Activated CD8-positive, alpha-beta memory T cell treated with anti-CD3 and anti-CD28 coated beads for 24 hours (primary cell): ENCODE measurements around the gene NOX4.
"Not testable (repeated sequence)": the region's sequence is repeated elsewhere in the genome, so short reads cannot be mapped to it uniquely, and the experiment has no call there.

ENCODE experiments used
- DNase-seq: peaks from one replicate; pipeline ENCODE4 v3.0.0-alpha.2; 2020

The NOX4 gene

DNA sequence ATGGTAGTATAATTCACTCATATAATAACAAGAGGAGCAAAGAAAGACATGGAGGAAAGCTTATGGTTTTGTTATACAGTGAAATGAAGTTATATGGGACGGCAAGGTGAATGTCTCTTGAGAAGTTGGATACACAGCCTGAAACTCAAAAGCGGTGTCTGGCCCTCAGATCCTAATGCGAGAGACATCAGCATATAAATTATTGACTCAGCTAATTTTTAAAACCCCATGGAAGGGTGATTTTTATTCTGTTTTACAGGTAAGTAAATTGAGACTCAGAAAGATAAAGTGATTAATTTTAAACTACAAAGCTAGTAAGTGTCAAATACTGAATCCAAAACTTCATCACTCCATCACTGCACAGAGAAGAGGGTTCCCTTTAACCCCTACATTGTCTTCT lies 203.2 kb downstream of the NOX4 start:
- DNase-seq, result not testable (repeated sequence)

DNA sequence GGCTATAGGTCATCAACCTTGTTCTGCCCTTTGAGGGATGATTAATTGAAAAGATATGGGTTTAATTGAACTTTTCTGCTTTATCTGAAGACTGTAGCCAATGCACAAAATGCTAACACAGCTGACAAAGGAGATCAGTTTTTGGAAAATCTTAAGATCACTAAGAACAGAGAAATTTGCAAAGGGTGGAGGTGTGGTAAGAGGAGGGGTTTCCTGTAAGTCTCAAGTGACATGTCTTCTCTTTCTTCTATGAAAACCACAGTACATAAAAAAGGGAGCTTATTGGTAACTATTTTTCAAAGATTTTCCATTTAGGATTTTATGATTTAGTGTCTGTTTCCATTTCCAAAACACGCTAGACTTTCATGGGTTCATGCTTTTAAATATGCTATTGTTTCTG lies 204.6 kb downstream of the NOX4 start:
- DNase-seq, result not testable (repeated sequence)

DNA sequence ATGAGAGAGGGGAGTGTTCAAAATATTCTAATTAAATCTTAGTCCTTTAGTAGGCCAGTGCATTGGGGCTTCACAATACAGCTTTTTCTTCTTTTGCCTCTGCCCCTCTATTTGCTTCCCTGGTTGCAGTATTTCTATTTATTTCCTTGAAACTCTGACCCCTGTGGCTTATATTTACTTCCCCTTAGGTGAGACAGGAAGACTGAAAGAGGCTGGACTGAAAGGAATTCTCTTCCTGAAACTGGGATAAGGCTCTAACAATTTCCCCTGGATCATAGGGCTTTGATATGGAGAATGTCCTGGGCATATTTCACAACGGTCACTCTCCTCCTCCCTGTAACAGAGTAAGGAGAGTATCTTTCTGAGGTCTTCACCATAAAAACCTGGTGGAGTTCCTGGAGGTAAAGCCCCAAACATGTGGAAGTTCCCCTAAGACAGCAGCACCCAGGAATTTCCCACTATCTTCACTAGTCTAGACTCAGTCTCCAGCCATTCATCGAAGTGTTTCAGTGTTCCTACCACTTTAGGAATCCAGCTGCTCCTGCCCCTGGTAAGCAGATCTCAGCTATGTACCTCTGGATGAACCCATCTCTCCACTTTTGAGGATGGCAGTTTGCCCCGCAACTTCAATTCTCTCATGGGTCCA lies 210.0 kb downstream of the NOX4 start:
- DNase-seq, result not testable (repeated sequence)

DNA sequence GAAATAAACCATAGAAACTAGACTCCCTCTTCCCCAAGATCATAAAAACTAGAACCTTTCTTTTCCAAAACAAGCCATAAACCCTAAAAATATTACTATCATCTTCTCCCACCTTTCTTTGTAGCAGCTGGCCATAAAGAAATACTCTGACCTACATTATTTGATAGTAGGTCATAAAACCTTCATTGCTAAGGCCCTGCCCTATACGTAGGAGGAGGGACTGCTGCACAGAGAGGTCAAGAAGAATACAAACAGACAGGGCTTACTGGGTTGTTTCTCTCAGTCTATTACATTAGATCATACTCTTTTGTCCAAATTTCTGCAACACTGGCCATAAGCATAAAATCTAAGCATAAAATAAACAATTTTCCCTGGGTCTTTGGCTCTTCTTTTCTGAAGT lies 212.0 kb downstream of the NOX4 start:
- no peak for DNase-seq

- no peak for DNase-seq
Measured at GRCh38 chr11:89275966-89276365, 215.2 kb downstream of the NOX4 start.
